T-helper 1 cell treated with Interleukin-12 subunit alpha and Interleukin-12 subunit beta and Interleukin-4 antibody, amounts not matched to agents 30 ng/mL and 1 ng/mL, for 36 hours (primary cell): ENCODE data around the gene USP14. TPM values are rescaled to one million over a fixed set of nuclear protein-coding genes. Genes with fewer than 3 reads are reported as not detected.

Experiments
- intact Hi-C: fragments of 100-400 bp; cut with micrococcal nuclease; formaldehyde crosslinking; loops from one replicate; pipeline ENCODE4 v1.15.1; 2024
- total RNA-seq: library from RNA; stranded (reverse); gene quantifications from 2 replicates; pipeline ENCODE4 v1.2.3, GENCODE V29; 2022

Gene USP14
- total RNA-seq, 1 donor from 2014 or later = 77.7 TPM

DNA sequence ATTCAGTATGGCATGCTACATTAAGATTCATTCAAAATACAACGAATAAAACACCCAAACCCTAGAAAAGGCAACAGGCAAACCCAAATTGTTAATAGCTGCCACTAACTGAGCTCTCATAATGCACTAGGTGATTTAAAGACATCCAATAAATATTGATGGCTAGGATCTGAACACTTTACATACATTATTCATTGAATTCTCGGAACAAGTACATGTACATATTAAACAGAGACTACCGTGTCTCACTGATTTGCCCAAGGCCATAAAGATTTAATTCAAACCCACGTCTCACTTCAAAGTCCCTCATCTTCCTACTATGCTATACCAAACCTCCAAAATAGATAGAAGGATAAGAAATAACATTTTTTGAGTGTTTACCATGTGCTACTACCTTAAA, 67.4 kb downstream of the USP14 start:
- intact Hi-C loops = no loop called here

DNA sequence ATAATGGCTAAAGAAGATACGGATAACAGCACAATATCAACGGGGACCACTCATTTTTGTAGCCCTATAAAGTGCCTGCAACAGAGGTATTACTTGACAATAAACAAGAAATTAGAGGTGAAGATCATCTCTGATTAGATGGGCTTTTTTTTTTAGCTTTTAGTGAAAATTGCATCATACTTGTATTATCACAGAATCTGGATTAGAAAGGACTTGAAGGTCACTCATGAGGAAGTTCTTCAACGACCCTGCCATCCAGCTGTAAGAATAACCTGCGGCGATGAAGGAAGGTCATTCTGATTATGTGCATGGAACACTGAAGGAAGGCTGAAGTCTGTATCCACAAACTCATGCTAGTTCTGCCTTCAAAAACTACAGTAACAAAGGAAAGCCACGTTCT, 69.0 kb downstream of the USP14 start:
- intact Hi-C loops = no loop called here

DNA sequence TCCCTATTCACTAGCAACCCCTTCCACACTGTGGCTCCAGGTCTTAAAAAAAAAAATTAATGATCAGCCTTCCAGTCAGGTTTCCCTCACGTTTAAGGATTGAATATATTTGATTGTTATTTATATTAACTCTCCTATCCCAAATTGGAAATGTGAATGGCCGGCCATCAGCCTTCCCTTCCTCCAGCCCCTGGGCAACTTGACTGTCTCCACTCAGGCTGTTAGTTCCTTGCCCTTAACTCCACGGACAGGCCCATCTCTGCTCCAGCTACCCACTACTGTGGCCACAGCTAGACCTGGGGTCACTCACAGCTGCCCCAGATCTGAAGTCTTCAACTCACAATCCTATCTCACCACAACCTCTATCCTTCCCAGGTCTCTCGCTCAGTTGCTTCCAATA, 69.5 kb downstream of the USP14 start:
- intact Hi-C loops = no loop called here

DNA sequence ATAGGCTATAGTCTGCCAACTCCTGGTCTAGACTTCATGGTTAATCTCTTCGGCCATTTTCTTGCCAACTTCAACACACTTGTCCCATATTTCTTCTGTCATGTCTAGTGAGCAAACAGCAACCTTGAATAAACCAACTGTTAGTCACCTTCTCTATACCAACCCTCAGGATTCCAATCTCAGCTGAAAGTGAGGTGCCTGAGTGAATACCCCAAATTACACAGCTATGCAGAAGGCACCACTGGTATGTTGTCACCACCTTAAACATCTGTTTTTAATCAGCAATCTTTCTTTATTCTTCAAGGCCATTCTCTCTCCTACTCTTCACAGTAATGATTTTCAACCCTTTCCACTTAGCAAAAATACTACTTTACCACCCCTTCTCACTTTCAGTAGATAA, 70.2 kb downstream of the USP14 start:
- intact Hi-C loops = no loop called here

DNA sequence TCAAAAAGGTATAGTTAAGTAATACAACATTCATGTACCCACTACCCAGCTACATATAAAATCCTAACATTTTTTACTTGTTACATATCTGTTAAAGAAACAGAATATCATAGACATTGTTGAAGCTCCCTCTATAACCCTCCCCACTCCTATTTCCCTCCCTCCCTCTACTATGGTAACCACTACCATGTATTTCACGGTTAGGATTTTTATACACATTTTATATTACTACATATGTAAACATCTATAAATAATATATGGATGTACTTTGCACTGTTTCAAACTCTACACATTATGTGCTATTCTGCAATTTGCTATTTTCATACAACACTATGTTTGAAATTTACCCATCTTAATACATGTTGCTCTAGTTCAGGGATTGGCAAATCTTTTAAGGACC, 73.2 kb downstream of the USP14 start:
- intact Hi-C loops = no loop called here

DNA sequence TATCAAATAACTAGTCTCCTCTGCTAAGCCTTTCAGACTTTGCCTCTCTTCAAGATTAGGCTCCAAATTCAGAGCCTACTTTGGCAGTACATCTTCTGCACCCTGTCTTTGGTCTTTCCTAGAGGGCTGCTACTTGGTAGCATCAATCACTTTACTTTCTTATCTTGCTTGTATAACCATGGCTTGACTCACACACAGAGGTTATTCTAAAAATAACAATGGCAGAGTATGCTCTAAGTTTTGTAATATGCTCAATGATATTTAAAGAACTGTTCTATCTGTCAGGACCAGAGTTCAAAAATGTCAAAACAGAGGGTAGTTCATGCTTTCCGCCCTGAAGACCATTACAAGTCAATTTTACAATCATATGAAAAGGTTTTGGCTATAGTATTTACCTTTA, 81.8 kb downstream of the USP14 start:
- intact Hi-C loops = no loop called here

DNA sequence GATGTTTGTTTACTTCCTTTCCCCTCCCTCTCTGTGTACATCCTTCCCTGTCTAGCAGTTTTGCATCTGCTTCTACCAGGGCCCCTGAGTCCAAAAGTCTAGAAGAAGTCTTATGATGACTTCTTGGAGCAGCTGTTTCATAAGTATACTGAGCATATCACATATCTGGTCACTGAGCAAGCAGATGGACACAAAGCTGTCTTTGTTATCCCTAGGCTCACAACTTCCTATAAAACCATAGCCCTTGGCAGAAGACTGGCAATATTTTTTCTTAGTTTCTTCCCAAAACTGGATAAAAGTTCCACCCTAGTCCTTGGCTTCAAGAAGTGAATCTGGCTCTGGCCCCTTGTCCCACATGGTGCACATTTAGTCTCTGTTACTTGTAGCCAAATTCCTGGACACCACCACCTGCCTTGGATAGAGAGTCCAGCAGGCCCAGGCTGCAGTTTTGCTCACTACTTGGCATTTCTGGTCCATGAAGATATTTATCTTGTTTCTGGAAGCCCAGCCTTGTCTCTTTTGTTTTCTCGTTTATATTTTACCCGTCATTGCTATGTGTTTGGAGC, 87.0 kb downstream of the USP14 start:
- intact Hi-C loops = no loop called here

DNA sequence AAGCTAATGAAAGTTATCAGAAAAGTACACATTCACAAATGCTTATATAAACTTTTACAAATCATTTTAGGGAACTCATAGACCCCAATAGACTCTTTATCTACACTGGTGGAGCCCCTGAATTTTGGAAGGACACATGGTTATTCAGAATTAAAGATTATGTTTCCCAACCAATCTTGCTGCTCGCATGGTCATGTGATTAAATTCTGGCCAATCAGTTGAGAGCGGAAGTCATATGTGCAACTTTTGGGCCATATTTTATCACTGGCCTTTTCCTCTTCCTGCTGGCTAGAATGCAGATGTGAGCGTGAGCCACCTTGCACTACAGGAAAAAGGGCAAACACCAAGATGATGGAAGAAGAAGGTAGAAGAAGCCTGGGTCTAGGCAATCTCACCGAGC, 89.7 kb downstream of the USP14 start:
- intact Hi-C loops = no loop called here

DNA sequence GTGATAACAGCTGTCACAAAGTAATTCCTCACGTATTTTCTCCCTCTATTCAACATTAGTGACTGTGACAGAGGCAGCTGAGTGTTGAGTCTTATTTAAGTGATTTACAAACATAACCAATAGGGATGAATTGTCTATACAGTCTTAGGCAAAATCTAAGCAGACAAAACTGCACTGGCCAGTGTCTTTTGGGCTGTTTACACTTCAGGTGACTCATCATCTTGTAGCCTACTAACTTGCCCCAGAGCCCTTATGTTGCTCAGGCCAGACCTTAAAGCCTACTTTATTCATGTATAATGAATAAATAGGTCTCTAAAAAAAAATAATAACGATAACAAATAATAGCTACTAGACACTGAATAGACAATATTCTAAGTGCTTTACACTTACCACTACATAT, 92.3 kb downstream of the USP14 start:
- intact Hi-C loops = no loop called here

DNA sequence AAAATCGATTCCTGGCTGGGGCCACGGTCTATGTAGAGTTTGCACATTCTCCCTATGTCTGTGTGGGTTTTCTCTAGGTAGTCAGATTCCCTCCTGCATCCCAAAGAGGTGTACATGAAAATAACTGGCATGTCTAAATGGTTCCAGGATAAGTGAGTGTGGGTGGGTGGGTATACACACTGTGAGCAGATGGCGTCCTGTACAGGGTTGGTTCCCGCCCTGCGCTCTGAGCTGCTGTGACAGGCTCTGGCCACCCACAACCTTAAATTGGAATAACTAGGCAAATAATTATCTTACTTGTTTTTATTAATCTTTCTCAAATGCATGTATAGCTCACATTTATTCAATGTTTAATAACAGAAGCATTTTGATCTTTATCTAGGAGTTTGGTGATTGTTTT, 93.2 kb downstream of the USP14 start:
- intact Hi-C loops = no loop called here

DNA sequence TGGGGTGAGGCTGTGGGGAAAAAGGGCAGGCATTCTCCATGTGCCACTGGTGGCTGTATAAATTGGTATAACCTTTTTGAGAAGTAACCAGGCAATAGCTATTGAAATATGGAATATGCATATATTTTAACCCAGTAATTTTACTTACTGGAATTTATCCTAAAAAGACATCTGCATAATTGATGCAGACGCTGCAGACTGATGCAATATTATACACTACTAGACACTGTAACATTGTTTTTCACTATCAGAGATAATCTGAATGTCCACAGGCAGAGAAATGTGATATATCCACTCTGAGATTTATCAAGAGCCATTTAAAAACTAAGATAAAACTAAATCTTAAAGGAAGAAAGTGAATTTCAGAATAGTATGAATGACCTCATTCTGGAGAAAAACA, 94.8 kb downstream of the USP14 start:
- intact Hi-C loops = loop anchor here (2.0 kb wide), 1 partner anchor 14 kb away; no protein-coding TSS in a partner anchor

DNA sequence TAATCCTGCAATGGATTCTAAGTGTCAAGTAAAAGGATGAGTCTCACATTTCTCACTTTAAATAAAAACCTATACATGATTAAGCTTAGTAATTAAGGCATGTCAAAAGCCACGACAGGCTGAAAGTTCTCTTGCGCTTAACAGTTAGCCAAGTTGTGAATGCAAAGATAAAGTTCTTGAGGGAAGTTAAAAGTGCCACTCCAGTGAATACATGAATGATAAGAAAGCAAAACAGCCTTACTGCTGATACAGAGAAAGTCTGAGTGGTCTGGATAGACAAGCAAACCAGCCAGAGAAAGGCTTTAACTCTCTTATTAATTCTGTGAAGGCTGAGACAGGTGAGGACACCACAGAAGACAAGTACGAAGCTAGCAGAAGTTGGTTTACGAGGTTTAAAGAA, 96.8 kb downstream of the USP14 start:
- intact Hi-C loops = no loop called here

DNA sequence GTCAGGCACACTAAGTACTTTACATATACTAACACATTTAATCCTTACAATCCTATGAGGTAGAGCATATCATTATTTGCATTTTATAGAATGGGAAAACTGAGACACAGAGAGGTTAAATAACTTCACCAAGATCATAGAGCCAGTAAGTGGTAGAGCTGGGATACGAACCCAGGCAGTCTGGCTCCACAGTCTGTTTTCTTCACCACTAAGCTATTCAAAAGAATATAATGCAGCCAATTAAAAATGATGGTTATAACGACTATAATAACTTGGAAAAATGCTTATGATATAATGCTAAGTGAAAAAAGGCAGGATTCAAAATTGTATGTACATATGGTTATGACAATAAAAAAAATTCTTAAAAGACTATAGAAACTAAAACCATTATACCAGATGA, 102.2 kb downstream of the USP14 start:
- intact Hi-C loops = no loop called here

DNA sequence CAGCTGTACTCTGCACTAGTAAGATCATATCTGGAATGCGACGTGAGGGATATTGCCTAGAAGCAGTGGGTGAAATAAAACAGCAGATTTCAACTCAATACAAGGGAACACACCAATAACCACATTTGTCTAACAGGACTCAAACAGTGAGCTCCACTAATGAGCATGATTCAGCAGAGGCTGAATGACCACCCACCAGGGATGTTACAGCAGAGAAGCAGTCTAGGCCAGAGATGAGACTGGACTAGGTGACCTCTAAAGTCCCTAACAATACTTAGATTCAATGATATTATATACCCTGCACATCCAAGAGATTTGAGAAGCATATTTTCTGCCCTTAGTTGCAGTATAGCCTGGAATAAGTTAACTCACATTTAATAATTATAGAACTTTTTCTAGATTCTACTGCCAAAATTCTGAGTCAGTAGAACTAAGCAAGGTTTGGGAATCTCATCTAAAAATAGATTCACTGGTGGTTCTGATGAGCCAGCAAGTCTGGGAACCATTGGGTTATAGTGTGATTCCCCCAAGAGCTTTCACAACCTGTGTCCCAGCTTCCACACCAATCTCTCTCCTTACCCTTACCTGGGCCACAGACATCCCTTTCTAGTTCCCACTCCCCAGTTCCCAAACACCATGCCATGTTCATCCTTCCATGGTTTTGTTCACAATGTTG, 103.2 kb downstream of the USP14 start:
- intact Hi-C loops = no loop called here

Other genes starting within 250 kb of the USP14 start
- not detected in 2 replicates for gene TUBB8B, start 108.9 kb upstream of the USP14 start, total RNA-seq
- gene THOC1, start 109.5 kb downstream of the USP14 start, total RNA-seq = 51.8 and 56.4 TPM in 2 replicates